PC-3 (cell line): Measurements from ENCODE around the gene CCNYL1. TPM values are rescaled to one million over a fixed set of nuclear protein-coding genes. Genes with fewer than 3 reads are reported as not detected.
A peak's percentile ranks its signal among the peaks of the same experiment; 100 is the strongest.

Experiments
- ATAC-seq: fragments of 200-7000 bp; cut with Tn5 transposase; 2 replicates; pipeline ENCODE4 v1.9.1; 2020; ENCODE audit warnings: mild to moderate bottlenecking, moderate library complexity
- BruUV-seq: library from RNA; stranded (reverse); fragments of 400-500 nt; replicated peaks from 2 replicates; lab custom pipeline; 2021; lab: Mats Ljungman, UMichigan
- CTCF ChIA-PET: fragments of 300-600 bp; sonication (Branson Sonifier 250); formaldehyde crosslinking; loops from one replicate; lab custom pipeline; 2022; ENCODE audit warnings: antibody characterized with exemption; lab: Charles Lee
- POLR2A ChIA-PET: fragments of 300-600 bp; sonication (Branson Sonifier 250); formaldehyde crosslinking; loops from one replicate; lab custom pipeline; 2022; ENCODE audit warnings: antibody characterized with exemption; ENCODE audit not compliant: unreplicated experiment; lab: Charles Lee
- DNase-seq: peaks from one replicate; pipeline ENCODE4 v3.0.0-alpha.2; 2015
- H2AFZ ChIP-seq: fragments of 300-600 bp; sonication (generic); 2 replicates; pipeline ENCODE4 v1.6.0; 2016; ENCODE audit warnings: antibody characterized with exemption, low read length
- H3F3A ChIP-seq: fragments of 300-600 bp; sonication (generic); one replicate; pipeline ENCODE4 v1.6.0; 2017; ENCODE audit warnings: antibody characterized with exemption, low read length, control low read depth, mild to moderate bottlenecking; ENCODE audit not compliant: unreplicated experiment
- H3K27ac ChIP-seq: fragments of 300-600 bp; sonication (generic); 2 replicates; pipeline ENCODE4 v1.5.1; 2016; ENCODE audit warnings: mild to moderate bottlenecking, low read length
- H3K27me3 ChIP-seq: fragments of 300-600 bp; sonication (generic); 2 replicates; pipeline ENCODE4 v1.6.1; 2016; ENCODE audit warnings: low read length, mixed read lengths
- H3K36me3 ChIP-seq: fragments of 300-600 bp; sonication (generic); 2 replicates; pipeline ENCODE4 v1.6.1; 2016; ENCODE audit warnings: low read depth, mixed run types, low read length, mixed read lengths
- H3K4me1 ChIP-seq: fragments of 300-600 bp; sonication (generic); 2 replicates; pipeline ENCODE4 v1.5.1; 2016; ENCODE audit warnings: low read length; ENCODE audit not compliant: insufficient read depth
- H3K4me2 ChIP-seq: fragments of 300-600 bp; sonication (generic); 2 replicates; pipeline ENCODE4 v1.6.0; 2016; ENCODE audit warnings: low read length
- H3K4me3 ChIP-seq: fragments of 300-600 bp; sonication (generic); 2 replicates; pipeline ENCODE4 v1.5.1; 2016; ENCODE audit warnings: mild to moderate bottlenecking, low read length, mixed read lengths
- H3K79me2 ChIP-seq: fragments of 300-600 bp; sonication (generic); 2 replicates; pipeline ENCODE4 v1.6.1; 2017; ENCODE audit warnings: low read length, mixed read lengths
- H3K9ac ChIP-seq: fragments of 300-600 bp; sonication (generic); 2 replicates; pipeline ENCODE4 v1.6.0; 2016; ENCODE audit warnings: mild to moderate bottlenecking, low read length
- H3K9me2 ChIP-seq: fragments of 300-600 bp; sonication (generic); replicated peaks from 2 replicates; pipeline ENCODE4 v1.6.1; 2016; ENCODE audit warnings: mixed run types, low read length, mixed read lengths
- H3K9me3 ChIP-seq: fragments of 300-600 bp; sonication (generic); 2 replicates; pipeline ENCODE4 v1.6.1; 2016; ENCODE audit warnings: low read length, mixed read lengths
- H4K20me1 ChIP-seq: fragments of 300-600 bp; sonication (generic); 2 replicates; pipeline ENCODE4 v1.6.1; 2016; ENCODE audit warnings: low read length, mixed read lengths
- EZH2 ChIP-seq: fragments of 300-600 bp; sonication (generic); IDR thresholded peaks from one replicate; pipeline ENCODE4 v1.6.1; 2017; ENCODE audit warnings: antibody characterized with exemption, mild to moderate bottlenecking, low read length; ENCODE audit not compliant: unreplicated experiment
- EZH2phosphoT487 ChIP-seq: fragments of 300-600 bp; sonication (generic); IDR thresholded peaks from 2 replicates; pipeline ENCODE4 v1.6.1; 2018; ENCODE audit warnings: mild to moderate bottlenecking, antibody characterized with exemption, low read length, borderline replicate concordance
- intact Hi-C: fragments of 100-400 bp; cut with micrococcal nuclease; formaldehyde crosslinking; loops from 2 replicates; pipeline ENCODE4 v1.9.0; 2023
- total RNA-seq: library from RNA; depleted of rRNA; stranded (reverse); fragments of >200 nt; gene quantifications from 2 replicates; pipeline ENCODE4 v1.2.3, GENCODE V29; 2014
- TF ChIP-seq, protein P1 (sequence below): fragments of 300-600 bp; sonication (generic); conservative IDR thresholded peaks from 2 replicates; pipeline ENCODE4 v1.5.1; 2017; ENCODE audit warnings: antibody characterized with exemption, low read depth, mild to moderate bottlenecking, low read length

CCNYL1 gene
- total RNA-seq, 1 experiment from 2014 or later: 14.7 TPM

DNA sequence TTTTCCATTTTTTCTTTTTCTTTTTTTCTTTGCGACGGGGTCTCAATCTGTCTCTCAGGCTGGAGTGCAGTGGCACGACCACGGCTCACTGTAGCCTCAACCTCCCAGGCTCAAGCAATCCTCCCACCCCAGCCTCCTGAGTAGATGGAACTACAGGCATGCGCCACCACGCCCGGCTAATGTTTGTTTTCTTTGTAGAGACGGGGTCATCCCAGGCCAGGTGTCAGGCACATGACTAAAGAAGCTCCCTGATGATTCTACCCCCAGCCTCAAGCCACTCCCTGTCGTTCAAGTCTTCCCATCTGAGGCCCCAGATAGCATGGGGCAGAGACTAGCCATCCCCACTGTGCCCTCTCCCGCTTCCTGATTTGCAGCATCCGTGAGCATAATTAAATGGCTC is 68.1 kb downstream of the CCNYL1 start:
- H3F3A ChIP-seq: no peaks in the 10 kb centered on the region
- no peaks in the 10 kb centered on the region for H3K9me2 ChIP-seq
- DNase-seq: no peak
- ChIA-PET POLR2A (interaction anchor here (0.5 kb wide), 1 partner anchor 331 kb away, joined by 8 read pairs; no protein-coding TSS in a partner anchor), CTCF (no interaction called here)
- ATAC-seq: no peak
- intact Hi-C loops: no loop called here
- H3K79me2 ChIP-seq: no peaks in the 10 kb centered on the region
- H2AFZ ChIP-seq: no peak overlapping the region
- H3K9ac ChIP-seq: no peak overlapping the region
- no peaks in the 10 kb centered on the region for H3K27me3 ChIP-seq
- H3K36me3 ChIP-seq: no peaks in the 10 kb centered on the region
- no peak for TF ChIP-seq EZH2
- no peak for TF ChIP-seq EZH2phosphoT487
- TF ChIP-seq, protein P1, sequence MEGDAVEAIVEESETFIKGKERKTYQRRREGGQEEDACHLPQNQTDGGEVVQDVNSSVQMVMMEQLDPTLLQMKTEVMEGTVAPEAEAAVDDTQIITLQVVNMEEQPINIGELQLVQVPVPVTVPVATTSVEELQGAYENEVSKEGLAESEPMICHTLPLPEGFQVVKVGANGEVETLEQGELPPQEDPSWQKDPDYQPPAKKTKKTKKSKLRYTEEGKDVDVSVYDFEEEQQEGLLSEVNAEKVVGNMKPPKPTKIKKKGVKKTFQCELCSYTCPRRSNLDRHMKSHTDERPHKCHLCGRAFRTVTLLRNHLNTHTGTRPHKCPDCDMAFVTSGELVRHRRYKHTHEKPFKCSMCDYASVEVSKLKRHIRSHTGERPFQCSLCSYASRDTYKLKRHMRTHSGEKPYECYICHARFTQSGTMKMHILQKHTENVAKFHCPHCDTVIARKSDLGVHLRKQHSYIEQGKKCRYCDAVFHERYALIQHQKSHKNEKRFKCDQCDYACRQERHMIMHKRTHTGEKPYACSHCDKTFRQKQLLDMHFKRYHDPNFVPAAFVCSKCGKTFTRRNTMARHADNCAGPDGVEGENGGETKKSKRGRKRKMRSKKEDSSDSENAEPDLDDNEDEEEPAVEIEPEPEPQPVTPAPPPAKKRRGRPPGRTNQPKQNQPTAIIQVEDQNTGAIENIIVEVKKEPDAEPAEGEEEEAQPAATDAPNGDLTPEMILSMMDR: no peak
- no peaks in the 10 kb centered on the region for H3K9me3 ChIP-seq
- H3K27ac ChIP-seq: no peak overlapping the region
- H3K4me2 ChIP-seq: no peak overlapping the region
- no peak overlapping the region for H3K4me3 ChIP-seq
- no TSS peak for BruUV-seq
- no peaks in the 10 kb centered on the region for H4K20me1 ChIP-seq
- H3K4me1 ChIP-seq: peaks cover 7% of the 10 kb centered on the region; the same call in 1 of the 2 replicates

DNA sequence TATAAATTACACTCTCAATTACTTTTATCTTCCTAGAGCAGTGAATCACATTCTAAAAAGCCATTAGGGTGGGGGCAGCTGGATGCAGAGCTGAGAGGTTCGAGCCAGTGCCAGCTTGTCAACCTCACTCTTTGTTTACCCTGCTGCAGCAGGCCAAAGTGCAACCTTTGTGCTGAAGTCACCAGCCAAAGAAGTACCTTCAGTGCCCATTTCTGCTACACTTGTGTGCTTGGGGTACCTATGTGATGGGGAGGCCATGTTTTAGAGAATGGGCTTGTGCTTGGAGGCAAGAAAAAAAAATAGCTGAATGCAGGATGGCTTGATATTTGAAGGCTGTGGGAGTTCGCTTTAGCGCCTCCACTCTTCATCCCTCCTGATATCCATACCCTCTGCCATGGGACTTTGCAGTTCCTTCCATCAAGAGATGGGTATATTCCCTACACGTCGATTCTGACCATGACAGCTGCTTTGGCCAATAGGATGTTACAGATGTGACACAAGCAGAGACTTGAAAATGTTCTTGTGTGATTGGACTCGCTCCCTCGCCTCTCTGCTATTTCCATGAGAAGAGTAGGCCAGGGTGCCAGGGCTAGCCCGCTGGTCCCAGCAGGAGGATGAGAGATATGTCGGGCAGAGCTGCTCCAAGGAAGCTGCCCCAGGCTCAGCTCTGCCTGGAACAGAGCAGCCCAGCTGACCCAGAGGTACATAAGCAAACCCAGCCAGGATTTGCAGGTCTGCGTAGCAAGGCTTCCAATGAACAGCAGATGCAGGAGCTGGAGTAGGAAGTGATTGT is 71.0 kb downstream of the CCNYL1 start:
- no peaks in the 10 kb centered on the region for H4K20me1 ChIP-seq
- no peak for TF ChIP-seq EZH2
- TF ChIP-seq, protein P1: no peak
- TF ChIP-seq EZH2phosphoT487: no peak
- H3F3A ChIP-seq: no peaks in the 10 kb centered on the region
- BruUV-seq: no TSS peak
- intact Hi-C loops: no loop called here
- H3K4me1 ChIP-seq: peaks cover 7% of the 10 kb centered on the region; the same call in 1 of the 2 replicates
- DNase-seq: peak; percentile 26
- CTCF ChIA-PET: no interaction called here
- peak; percentile 43 for ATAC-seq
- no peaks in the 10 kb centered on the region for H3K79me2 ChIP-seq
- H3K9ac ChIP-seq: no peak overlapping the region
- H3K27ac ChIP-seq: no peak overlapping the region
- POLR2A ChIA-PET: no interaction called here
- no peaks in the 10 kb centered on the region for H3K9me3 ChIP-seq
- no peak overlapping the region for H3K4me3 ChIP-seq
- H3K4me2 ChIP-seq: 0 out of 2 replicates have a peak overlapping the region, but pooled peaks have one; percentile 4
- no peak overlapping the region for H2AFZ ChIP-seq
- no peaks in the 10 kb centered on the region for H3K9me2 ChIP-seq
- H3K36me3 ChIP-seq: no peaks in the 10 kb centered on the region
- no peaks in the 10 kb centered on the region for H3K27me3 ChIP-seq

DNA sequence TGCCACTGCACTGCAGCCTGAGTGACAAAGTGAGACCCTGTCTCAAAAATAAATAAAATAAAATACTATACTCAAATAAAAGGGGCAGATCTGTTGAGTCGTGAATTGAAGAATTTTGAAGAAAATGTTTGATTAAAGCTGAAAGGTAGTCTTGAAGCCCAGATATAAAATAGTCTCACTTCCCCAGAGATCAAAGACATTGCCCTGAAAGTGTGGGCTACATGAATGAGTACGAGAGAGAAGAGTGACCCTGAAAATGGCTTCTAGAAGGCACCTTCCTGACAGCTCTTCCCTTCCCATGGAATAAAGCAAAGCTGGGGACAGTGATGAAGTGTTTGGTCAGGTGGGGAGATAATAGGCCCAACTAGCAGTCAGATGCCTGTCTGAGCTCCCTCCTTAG is 72.1 kb downstream of the CCNYL1 start:
- Histone ChIP-seq H3K27me3 (no peaks in the 10 kb centered on the region), H3K9me2 (no peaks in the 10 kb centered on the region), H3K79me2 (no peaks in the 10 kb centered on the region), H3K4me2 (no peak overlapping the region), H3K4me3 (no peak overlapping the region), H4K20me1 (no peaks in the 10 kb centered on the region), H3K4me1 (peaks cover 7% of the 10 kb centered on the region; the same call in 1 of the 2 replicates), H3K36me3 (no peaks in the 10 kb centered on the region), H2AFZ (no peak overlapping the region), H3K9ac (no peak overlapping the region), H3K9me3 (no peaks in the 10 kb centered on the region), H3K27ac (no peak overlapping the region), H3F3A (no peaks in the 10 kb centered on the region)
- ChIA-PET POLR2A (no interaction called here), CTCF (no interaction called here)
- DNase-seq: no peak
- no peak for TF ChIP-seq EZH2
- TF ChIP-seq, protein P1: no peak
- TF ChIP-seq EZH2phosphoT487: no peak
- no TSS peak for BruUV-seq
- no peak for ATAC-seq
- intact Hi-C loops: no loop called here
